ENCODE measurements around the gene ADCY10.

GRCh38 chr1:167860231-167860923, 53.6 kb downstream of the ADCY10 start:
- TF ChIP-seq CTCF (IDR thresholded peaks at IDR 0.05) (no peak), POLR2A (IDR thresholded peaks at IDR 0.05) (no peak)

All from esophagus squamous epithelium (tissue), 4 donors.